ENCODE results near the gene PCDH9.

DNA sequence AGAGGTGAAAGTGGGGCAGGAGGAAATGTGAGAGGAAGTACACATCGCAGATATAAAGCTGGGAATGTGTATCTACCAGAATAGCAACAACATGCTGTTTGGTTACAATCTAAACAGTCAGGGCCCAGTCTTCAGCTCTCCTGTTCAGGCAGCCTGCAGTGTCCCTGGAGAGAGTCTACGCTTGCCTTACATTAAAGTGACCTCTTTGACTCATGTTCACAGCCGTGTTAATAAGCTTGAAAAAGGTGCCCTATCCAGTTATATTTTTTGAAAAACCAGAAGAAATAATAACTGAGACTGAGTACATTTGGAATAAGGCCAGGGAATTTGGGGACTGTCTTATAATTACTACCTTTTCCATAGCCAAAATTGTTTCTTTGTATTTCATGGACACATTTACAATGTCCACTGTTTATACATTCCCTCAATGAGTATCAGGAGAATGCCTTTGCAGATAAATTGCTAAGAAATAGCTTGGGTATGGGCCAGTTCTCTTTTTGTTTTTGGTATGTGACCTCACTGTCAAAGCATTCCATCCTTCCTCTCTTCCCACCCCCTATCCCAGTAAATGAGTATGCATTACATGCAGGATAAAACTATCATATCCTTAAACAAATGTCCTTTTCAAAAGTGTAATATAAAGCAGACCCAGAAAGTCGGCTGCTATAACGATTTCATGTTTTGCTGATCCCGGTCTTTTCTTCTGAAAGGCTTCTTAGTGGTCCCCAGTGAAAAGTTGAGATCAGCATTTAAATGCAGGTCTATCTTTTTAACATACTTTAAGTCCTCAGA, 82.6 kb downstream of the PCDH9 start:
- TF ChIP-seq, protein P1, sequence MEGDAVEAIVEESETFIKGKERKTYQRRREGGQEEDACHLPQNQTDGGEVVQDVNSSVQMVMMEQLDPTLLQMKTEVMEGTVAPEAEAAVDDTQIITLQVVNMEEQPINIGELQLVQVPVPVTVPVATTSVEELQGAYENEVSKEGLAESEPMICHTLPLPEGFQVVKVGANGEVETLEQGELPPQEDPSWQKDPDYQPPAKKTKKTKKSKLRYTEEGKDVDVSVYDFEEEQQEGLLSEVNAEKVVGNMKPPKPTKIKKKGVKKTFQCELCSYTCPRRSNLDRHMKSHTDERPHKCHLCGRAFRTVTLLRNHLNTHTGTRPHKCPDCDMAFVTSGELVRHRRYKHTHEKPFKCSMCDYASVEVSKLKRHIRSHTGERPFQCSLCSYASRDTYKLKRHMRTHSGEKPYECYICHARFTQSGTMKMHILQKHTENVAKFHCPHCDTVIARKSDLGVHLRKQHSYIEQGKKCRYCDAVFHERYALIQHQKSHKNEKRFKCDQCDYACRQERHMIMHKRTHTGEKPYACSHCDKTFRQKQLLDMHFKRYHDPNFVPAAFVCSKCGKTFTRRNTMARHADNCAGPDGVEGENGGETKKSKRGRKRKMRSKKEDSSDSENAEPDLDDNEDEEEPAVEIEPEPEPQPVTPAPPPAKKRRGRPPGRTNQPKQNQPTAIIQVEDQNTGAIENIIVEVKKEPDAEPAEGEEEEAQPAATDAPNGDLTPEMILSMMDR (IDR thresholded peaks at IDR 0.05; ENCODE audit: low read length): no peak
- TF ChIP-seq EZH2 (IDR thresholded peaks at IDR 0.05; ENCODE audit: borderline replicate concordance, low read length): no peak

Data from OCI-LY1 (cell line).